Measurements from ENCODE around the gene CAPN2. TPM values are rescaled to one million over a fixed set of nuclear protein-coding genes. Genes with fewer than 3 reads are reported as not detected.
"Not testable (repeated sequence)": the region's sequence is repeated elsewhere in the genome, so short reads cannot be mapped to it uniquely, and the experiment has no call there.

The CAPN2 gene
- polyA plus RNA-seq, 4 donors: 182 to 211 (median 191) TPM

GRCh38 chr1:223736638-223737037 lies 24.3 kb downstream of the CAPN2 start:
- DNase-seq (ENCODE audit: low read depth in 4 of 4, low spot score in 2 of 4): not testable (repeated sequence)

- DNase-seq (ENCODE audit: low read depth in 4 of 4, low spot score in 2 of 4): no peak
These were observed 25.0 kb downstream of the CAPN2 start for GRCh38 chr1:223737342-223737741.

- peak in 1 of 4 donors; percentile 73 for DNase-seq (ENCODE audit: low read depth in 4 of 4, low spot score in 2 of 4)
These were observed 26.4 kb downstream of the CAPN2 start for GRCh38 chr1:223738465-223739365.

DNA sequence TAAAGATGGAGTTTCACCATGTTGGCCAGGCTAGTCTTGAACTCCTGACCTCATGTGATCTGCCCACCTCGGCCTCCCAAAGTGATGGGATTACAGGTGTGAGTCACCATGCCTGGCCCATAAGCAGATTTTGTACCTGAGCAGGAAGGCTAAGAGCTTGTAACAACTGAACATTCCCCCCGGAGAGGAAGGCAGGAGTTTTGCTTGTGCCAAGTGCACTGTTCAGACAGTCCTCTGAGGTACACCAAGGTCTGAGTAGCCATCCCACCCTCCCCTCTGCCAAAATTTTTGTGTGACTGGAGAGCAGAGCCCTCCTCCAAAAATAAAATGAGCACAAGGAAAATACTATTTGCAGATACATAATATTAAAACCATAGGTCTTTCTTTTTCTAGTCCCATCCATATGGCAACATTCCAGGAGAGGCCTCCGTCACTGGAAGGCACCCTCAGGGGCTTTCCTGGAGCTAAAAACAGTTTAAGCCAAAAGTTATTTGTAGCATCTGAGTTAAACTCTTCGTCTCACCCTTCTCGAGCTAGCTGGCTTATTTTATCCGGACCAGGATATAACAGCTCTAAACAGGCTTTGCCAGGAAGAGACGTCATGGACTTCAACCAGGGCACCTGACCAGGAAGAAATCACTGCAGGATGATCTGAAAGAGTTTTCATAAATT lies 27.2 kb downstream of the CAPN2 start:
- DNase-seq (ENCODE audit: low read depth in 4 of 4, low spot score in 2 of 4): no peak

DNA sequence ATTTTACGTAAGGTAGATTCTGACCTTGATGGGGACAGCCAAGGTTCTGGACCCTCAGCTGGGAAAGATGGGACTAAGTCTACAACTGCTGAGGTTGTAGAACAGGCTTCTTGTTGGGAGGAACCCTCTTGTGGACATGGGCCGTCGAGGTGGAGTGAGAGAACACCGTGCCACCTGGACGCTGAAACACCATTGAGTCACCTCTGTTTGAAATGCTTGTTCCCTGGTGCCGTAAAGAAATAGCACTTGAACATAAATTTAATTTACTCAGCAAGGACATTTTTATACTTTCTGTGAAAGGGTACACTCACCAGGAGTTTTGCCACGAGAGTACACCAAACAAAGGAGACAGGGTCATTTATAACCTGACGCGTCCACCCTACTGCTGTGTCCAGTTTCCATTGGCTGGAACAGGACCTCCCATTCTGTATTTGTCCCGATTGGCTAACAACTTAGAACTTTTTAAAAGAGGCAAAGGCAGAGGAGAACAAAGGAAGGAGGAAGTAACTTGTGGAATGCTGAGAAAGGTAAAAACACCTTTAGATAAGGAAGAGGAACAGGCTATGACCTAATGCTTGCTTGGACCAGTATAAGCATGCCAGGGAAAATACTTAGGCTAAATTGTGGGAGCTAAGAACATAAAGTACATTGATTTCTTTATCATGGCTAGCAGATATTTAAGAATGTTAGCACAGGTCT lies 27.8 kb downstream of the CAPN2 start:
- not testable (repeated sequence) for DNase-seq (ENCODE audit: low read depth in 4 of 4, low spot score in 2 of 4)

DNA sequence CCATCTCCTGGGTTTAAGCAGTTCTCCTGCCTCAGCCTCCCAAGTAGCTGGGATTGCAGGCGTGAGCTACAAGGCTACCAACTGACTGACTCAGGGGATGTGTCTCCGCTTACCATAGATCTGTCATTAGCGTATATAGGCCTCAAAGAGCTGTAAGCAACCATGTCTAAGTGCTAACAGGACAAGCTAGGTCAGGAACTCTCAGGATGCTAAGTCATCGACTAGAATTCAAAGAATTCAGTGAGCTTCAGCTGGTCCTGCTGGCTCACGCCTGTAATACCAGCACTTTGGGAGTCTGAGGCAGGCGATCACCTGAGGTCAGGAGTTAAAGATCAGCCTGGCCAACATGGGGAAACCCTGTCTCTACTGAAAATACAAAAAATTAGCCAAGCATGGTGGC lies 29.5 kb downstream of the CAPN2 start:
- DNase-seq (ENCODE audit: low read depth in 4 of 4, low spot score in 2 of 4): no peak

DNA sequence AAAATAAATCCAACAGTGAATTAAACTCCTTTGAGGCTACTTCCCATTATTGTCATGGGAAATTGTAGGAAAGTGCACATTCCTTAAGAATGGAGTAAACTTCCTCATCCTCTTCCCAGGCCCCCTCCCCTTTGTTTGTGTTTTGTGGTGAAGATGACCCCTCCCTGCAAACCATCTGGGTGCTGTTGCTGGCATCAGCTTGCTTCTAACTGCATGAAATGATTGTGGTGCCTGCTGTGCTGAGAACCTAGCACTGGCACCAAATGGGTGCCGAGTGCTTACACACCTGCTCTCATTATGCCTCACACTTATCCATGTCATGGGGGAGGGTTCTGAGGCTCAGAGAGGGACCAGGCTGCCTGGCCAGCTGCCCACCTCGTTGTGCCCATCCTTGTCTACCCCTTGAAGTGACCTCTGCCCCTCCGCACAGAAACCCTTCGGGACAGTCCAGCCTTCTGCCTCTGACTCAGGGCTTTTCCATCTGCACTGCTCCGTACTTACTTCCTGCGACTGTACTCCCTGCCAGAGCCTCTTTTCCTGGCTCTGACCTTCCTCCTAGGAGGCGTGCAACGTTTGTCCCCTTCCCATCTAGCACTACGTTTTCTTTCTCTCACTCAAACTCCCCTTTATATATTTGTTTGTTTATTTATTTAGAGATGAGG lies 30.6 kb downstream of the CAPN2 start:
- DNase-seq (ENCODE audit: low read depth in 4 of 4, low spot score in 2 of 4): no peak

- DNase-seq (ENCODE audit: low read depth in 4 of 4, low spot score in 2 of 4): no peak
These were observed 33.4 kb downstream of the CAPN2 start for GRCh38 chr1:223745731-223746130.

DNA sequence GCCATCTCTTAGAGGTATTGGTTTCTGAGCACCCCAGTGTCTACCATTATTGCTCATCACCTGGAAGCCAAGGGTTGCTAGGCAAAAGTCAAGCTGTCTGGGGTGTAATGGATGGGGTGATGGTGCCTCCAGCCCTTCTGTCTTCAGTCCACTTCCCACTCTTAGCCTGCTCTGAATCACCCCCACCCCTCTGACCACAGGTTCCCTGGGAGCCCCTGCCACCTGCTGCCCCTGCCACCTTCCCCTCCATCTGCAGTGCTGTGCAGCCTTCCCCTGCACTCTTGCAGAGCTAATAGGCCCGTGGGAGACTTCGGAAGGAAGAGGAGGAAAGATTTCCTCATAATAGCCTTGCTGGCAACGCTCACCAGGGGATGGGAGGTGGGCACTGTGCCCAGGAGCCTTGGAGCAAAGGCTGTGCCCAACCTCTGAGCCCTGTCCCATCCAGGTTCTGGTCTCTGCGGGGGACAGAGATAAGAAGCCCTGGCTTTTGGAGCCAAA lies 35.5 kb downstream of the CAPN2 start:
- DNase-seq (ENCODE audit: low read depth in 4 of 4, low spot score in 2 of 4): no peak

DNA sequence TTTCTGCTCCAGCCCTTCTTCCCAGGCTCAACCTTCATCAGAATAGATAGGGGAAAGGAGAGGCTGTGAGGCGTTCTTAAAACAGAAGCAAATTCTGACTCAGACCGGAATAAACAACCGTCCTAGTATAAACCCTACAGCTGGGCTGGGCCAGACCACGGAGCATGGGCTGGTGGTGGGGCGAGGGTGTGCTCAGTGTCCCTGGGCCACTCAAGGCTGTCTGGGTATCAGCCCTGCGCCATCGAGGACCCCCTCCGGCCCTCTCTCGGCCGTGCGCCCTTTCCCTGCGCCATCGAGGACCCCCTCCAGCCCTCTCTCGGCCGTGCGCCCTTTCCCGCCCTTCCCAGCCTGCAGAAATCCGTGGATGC lies 36.0 kb downstream of the CAPN2 start:
- no peak for DNase-seq (ENCODE audit: low read depth in 4 of 4, low spot score in 2 of 4)

- DNase-seq (ENCODE audit: low read depth in 4 of 4, low spot score in 2 of 4): peak in 1 of 4 donors; percentile 63
These were observed 36.7 kb downstream of the CAPN2 start for GRCh38 chr1:223748773-223749733.

- no peak for DNase-seq (ENCODE audit: low read depth in 4 of 4, low spot score in 2 of 4)
These were observed 38.6 kb downstream of the CAPN2 start for GRCh38 chr1:223750730-223751570.

- DNase-seq (ENCODE audit: low read depth in 4 of 4, low spot score in 2 of 4): no peak
These were observed 39.4 kb downstream of the CAPN2 start for GRCh38 chr1:223751696-223752095.

GRCh38 chr1:223752721-223753515 lies 40.6 kb downstream of the CAPN2 start:
- no peak for DNase-seq (ENCODE audit: low read depth in 4 of 4, low spot score in 2 of 4)

GRCh38 chr1:223754681-223755431 lies 42.5 kb downstream of the CAPN2 start:
- DNase-seq (ENCODE audit: low read depth in 4 of 4, low spot score in 2 of 4): no peak

- DNase-seq (ENCODE audit: low read depth in 4 of 4, low spot score in 2 of 4): no peak
These were observed 43.1 kb downstream of the CAPN2 start for GRCh38 chr1:223755432-223755792.
